Measurements from ENCODE around the gene PPP1R11. TPM values are rescaled to one million over a fixed set of nuclear protein-coding genes. Genes with fewer than 3 reads are reported as not detected.

Gene PPP1R11
- total RNA-seq, 1 donor from 2014 or later: 45.3 TPM

Other genes with a start within 250 kb of the PPP1R11 start
- not detected for gene HLA-G, start 239.4 kb upstream of the PPP1R11 start, total RNA-seq
- 252 TPM for gene HLA-A, start 124.7 kb upstream of the PPP1R11 start, total RNA-seq
- 17.5 TPM for gene POLR1H, start 5.9 kb upstream of the PPP1R11 start, total RNA-seq
- gene RNF39, start 8.6 kb downstream of the PPP1R11 start, total RNA-seq: not detected
- not detected for gene TRIM31, start 45.9 kb downstream of the PPP1R11 start, total RNA-seq
- not detected for gene TRIM40, start 68.9 kb downstream of the PPP1R11 start, total RNA-seq
- gene TRIM10, start 94.0 kb downstream of the PPP1R11 start, total RNA-seq: not detected
- not detected for gene TRIM15, start 96.3 kb downstream of the PPP1R11 start, total RNA-seq
- 19.9 TPM for gene TRIM26, start 146.2 kb downstream of the PPP1R11 start, total RNA-seq

All from left ventricle myocardium inferior (tissue), 1 donor.